ENCODE data around the gene EFTUD2. TPM values are rescaled to one million over a fixed set of nuclear protein-coding genes. Genes with fewer than 3 reads are reported as not detected.

The EFTUD2 gene
- total and polyA plus RNA-seq, 2 of the 13 experiments (the other 11 are each of a cell fraction or from before 2014, with no cell fraction given), result 111 to 137 TPM

GRCh38 chr17:44947461-44948314, 48.4 kb upstream of the EFTUD2 start, which contains the start of gene KIF18B (continued):
- TF ChIP-seq KAT7 (CRISPR knock-in tag; IDR thresholded peaks at IDR 0.05; ENCODE audit: borderline replicate concordance), result no peak; the same call in 1 of the 2 replicates
- TF ChIP-seq, protein P1, sequence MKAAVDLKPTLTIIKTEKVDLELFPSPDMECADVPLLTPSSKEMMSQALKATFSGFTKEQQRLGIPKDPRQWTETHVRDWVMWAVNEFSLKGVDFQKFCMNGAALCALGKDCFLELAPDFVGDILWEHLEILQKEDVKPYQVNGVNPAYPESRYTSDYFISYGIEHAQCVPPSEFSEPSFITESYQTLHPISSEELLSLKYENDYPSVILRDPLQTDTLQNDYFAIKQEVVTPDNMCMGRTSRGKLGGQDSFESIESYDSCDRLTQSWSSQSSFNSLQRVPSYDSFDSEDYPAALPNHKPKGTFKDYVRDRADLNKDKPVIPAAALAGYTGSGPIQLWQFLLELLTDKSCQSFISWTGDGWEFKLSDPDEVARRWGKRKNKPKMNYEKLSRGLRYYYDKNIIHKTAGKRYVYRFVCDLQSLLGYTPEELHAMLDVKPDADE (CRISPR knock-in tag; IDR thresholded peaks at IDR 0.05), result no peak
- TF ChIP-seq, protein P2, sequence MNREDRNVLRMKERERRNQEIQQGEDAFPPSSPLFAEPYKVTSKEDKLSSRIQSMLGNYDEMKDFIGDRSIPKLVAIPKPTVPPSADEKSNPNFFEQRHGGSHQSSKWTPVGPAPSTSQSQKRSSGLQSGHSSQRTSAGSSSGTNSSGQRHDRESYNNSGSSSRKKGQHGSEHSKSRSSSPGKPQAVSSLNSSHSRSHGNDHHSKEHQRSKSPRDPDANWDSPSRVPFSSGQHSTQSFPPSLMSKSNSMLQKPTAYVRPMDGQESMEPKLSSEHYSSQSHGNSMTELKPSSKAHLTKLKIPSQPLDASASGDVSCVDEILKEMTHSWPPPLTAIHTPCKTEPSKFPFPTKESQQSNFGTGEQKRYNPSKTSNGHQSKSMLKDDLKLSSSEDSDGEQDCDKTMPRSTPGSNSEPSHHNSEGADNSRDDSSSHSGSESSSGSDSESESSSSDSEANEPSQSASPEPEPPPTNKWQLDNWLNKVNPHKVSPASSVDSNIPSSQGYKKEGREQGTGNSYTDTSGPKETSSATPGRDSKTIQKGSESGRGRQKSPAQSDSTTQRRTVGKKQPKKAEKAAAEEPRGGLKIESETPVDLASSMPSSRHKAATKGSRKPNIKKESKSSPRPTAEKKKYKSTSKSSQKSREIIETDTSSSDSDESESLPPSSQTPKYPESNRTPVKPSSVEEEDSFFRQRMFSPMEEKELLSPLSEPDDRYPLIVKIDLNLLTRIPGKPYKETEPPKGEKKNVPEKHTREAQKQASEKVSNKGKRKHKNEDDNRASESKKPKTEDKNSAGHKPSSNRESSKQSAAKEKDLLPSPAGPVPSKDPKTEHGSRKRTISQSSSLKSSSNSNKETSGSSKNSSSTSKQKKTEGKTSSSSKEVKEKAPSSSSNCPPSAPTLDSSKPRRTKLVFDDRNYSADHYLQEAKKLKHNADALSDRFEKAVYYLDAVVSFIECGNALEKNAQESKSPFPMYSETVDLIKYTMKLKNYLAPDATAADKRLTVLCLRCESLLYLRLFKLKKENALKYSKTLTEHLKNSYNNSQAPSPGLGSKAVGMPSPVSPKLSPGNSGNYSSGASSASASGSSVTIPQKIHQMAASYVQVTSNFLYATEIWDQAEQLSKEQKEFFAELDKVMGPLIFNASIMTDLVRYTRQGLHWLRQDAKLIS (CRISPR knock-in tag; IDR thresholded peaks at IDR 0.05), result no peak
- TF ChIP-seq BCL6 (CRISPR knock-in tag; IDR thresholded peaks at IDR 0.05), result no peak; the same call in 1 of the 2 replicates
- no peak for TF ChIP-seq ZNF713 (CRISPR knock-in tag; IDR thresholded peaks at IDR 0.05)
- TF ChIP-seq HNRNPLL (IDR thresholded peaks at IDR 0.05; ENCODE audit: low read depth, low read length, poor library complexity, severe bottlenecking), result peak; percentile 76
- TF ChIP-seq ZNF678 (CRISPR knock-in tag; IDR thresholded peaks at IDR 0.05), result 0 out of 2 replicates have a peak, but pooled peaks have one; percentile 51
- no peak for TF ChIP-seq ZC3H4 (CRISPR knock-in tag; IDR thresholded peaks at IDR 0.05; ENCODE audit: borderline replicate concordance)
- no peak for TF ChIP-seq SYNCRIP (IDR thresholded peaks at IDR 0.05; ENCODE audit: insufficient read depth, low read depth, low read length)
- no peak for TF ChIP-seq NFE2 (CRISPR knock-in tag; IDR thresholded peaks at IDR 0.05)
- TF ChIP-seq SOX13 (IDR thresholded peaks at IDR 0.05), result no peak
- TF ChIP-seq SOX13 (CRISPR knock-in tag; conservative IDR thresholded peaks at IDR 0.05 in 1 of 2, IDR thresholded peaks at IDR 0.05 in 1 of 2), result no peak; a peak in 1 of 4 replicates
- TF ChIP-seq SAP130 (CRISPR knock-in tag; IDR thresholded peaks at IDR 0.05; ENCODE audit: low read depth), result peak; percentile 100
- peak; percentile 85; the same call in 1 of the 2 replicates for TF ChIP-seq ZNF558 (CRISPR knock-in tag; IDR thresholded peaks at IDR 0.05; ENCODE audit: borderline replicate concordance)
- TF ChIP-seq ZNF609 (CRISPR knock-in tag; IDR thresholded peaks at IDR 0.05; ENCODE audit: borderline replicate concordance), result peak; percentile 57
- no peak for TF ChIP-seq DNMT1 (CRISPR knock-in tag; IDR thresholded peaks at IDR 0.05)
- peak; percentile 89 for TF ChIP-seq THAP11 (CRISPR knock-in tag; IDR thresholded peaks at IDR 0.05)
- TF ChIP-seq HOXA5 (CRISPR knock-in tag; IDR thresholded peaks at IDR 0.05), result peak; percentile 40; the same call in 1 of the 2 replicates
- TF ChIP-seq SNAPC5 (CRISPR knock-in tag; IDR thresholded peaks at IDR 0.05; ENCODE audit: borderline replicate concordance), result peak; percentile 89; the same call in 1 of the 2 replicates
